HK-2 (cell line): ENCODE measurements around the gene RPL27A.

Experiments used
- DNase-seq: peaks from one replicate; pipeline ENCODE4 v3.0.0-alpha.2; 2018; ENCODE audit not compliant: unreplicated experiment

The RPL27A gene

GRCh38 chr11:8721609-8722500 lies 39.3 kb downstream of the RPL27A start:
- no peak for DNase-seq

- no peak for DNase-seq
These were observed 40.2 kb downstream of the RPL27A start for GRCh38 chr11:8722809-8723208.

- no peak for DNase-seq
These were observed 41.1 kb downstream of the RPL27A start for GRCh38 chr11:8723711-8724110.

GRCh38 chr11:8724682-8725081 lies 42.1 kb downstream of the RPL27A start:
- no peak for DNase-seq

- no peak for DNase-seq
These were observed 43.8 kb downstream of the RPL27A start for GRCh38 chr11:8726395-8726794.

- DNase-seq, result no peak
These were observed 46.0 kb downstream of the RPL27A start for GRCh38 chr11:8728563-8728962.

- DNase-seq, result no peak
These were observed 46.5 kb downstream of the RPL27A start for GRCh38 chr11:8729067-8729466.

GRCh38 chr11:8729837-8730696 lies 47.5 kb downstream of the RPL27A start:
- no peak for DNase-seq

GRCh38 chr11:8730697-8731020 lies 48.1 kb downstream of the RPL27A start:
- DNase-seq, result no peak

- no peak for DNase-seq
These were observed 49.2 kb downstream of the RPL27A start for GRCh38 chr11:8731647-8732323.

- no peak for DNase-seq
These were observed 49.7 kb downstream of the RPL27A start for GRCh38 chr11:8732324-8732670.

GRCh38 chr11:8732748-8733241 lies 50.2 kb downstream of the RPL27A start:
- DNase-seq, result peak; percentile 50

GRCh38 chr11:8733852-8734251 lies 51.3 kb downstream of the RPL27A start:
- no peak for DNase-seq

- DNase-seq, result no peak
These were observed 52.5 kb downstream of the RPL27A start for GRCh38 chr11:8735094-8735493.

GRCh38 chr11:8739309-8739793 lies 56.8 kb downstream of the RPL27A start:
- DNase-seq, result no peak
